Uterus (tissue), 2 donors: ENCODE measurements around the gene COL25A1.

Source experiments
- POLR2A ChIP-seq, 2 donors: fragments of 450-650 bp; IDR thresholded peaks; one replicate each; pipeline ENCODE4 v1.6.1; 2016; ENCODE audit warnings: antibody characterized with exemption in 2 of 2, mild to moderate bottlenecking in 1 of 2, moderate library complexity in 1 of 2
- TF ChIP-seq, protein P1 (sequence below), 4 experiments: fragments of 200-600 bp in 2 of 4; fragments of 450-650 bp in 2 of 4; sonication (generic) in 2 of 4; IDR thresholded peaks; one replicate each; pipeline ENCODE4 v1.5.1; 2016 to 2019; ENCODE audit warnings: antibody characterized with exemption in 4 of 4, mild to moderate bottlenecking in 2 of 4, moderate library complexity in 1 of 4

DNA sequence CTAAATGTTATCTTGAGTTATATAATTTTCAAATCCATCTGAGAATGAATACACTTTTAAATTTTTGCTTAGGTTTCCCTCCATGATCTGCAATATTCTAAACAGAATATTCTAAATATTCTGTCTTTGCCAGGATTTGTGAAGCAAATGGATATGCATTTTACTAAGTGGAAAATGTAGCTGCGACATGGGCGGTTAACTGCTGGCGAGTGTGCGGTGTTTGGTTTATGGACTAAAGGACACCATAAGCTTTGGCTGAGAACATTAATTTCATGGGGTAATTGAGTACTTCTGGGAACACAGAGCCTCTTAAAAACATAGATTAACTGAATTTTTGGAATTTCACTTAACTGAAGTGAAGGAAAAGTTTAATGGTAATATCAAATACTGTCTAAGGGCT is 385.8 kb downstream of the COL25A1 start:
- TF ChIP-seq, protein P1, sequence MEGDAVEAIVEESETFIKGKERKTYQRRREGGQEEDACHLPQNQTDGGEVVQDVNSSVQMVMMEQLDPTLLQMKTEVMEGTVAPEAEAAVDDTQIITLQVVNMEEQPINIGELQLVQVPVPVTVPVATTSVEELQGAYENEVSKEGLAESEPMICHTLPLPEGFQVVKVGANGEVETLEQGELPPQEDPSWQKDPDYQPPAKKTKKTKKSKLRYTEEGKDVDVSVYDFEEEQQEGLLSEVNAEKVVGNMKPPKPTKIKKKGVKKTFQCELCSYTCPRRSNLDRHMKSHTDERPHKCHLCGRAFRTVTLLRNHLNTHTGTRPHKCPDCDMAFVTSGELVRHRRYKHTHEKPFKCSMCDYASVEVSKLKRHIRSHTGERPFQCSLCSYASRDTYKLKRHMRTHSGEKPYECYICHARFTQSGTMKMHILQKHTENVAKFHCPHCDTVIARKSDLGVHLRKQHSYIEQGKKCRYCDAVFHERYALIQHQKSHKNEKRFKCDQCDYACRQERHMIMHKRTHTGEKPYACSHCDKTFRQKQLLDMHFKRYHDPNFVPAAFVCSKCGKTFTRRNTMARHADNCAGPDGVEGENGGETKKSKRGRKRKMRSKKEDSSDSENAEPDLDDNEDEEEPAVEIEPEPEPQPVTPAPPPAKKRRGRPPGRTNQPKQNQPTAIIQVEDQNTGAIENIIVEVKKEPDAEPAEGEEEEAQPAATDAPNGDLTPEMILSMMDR (IDR thresholded peaks at IDR 0.05): no peak
- no peak for TF ChIP-seq POLR2A (IDR thresholded peaks at IDR 0.05)
